ENCODE data around the gene PRSS27.
A peak's percentile ranks its signal among the peaks of the same experiment; 100 is the strongest.
"Not testable (repeated sequence)": the region's sequence is repeated elsewhere in the genome, so short reads cannot be mapped to it uniquely, and the experiment has no call there.

PRSS27 gene

GRCh38 chr16:2724088-2724676 is 4.2 kb upstream of the PRSS27 start:
- no peak for DNase-seq (ENCODE audit: low read depth)

GRCh38 chr16:2721634-2722173 is 1.7 kb upstream of the PRSS27 start:
- DNase-seq (ENCODE audit: low read depth) = not testable (repeated sequence)

- peak; percentile 73 for DNase-seq (ENCODE audit: low read depth)
Measured at GRCh38 chr16:2720719-2721633, 952 bp upstream of the PRSS27 start.

GRCh38 chr16:2719328-2720063 is 528 bp downstream of the PRSS27 start:
- no peak for DNase-seq (ENCODE audit: low read depth)

- no peak for DNase-seq (ENCODE audit: low read depth)
Measured at GRCh38 chr16:2717383-2718263, 2.4 kb downstream of the PRSS27 start.

DNA sequence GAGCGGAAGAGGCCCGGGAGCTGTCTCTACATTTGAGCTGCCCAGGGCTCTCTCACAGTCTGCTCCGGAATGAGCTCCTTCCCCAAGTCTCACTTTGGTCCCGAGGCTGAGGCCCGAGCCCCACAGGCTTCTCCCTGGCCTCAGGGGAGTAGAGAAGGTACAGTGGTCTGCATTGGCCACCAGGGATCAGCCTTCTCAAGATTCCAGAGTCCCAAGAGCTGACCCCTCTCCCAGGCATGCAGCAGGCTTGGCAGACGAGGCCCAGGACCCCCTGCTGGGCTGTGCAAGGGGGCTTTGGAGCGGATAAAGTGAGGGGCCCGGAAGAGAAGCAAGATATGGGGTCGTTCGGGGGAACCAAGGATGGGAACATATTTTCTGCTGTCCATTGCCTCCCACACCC is 3.1 kb downstream of the PRSS27 start:
- no peak for DNase-seq (ENCODE audit: low read depth)

GRCh38 chr16:2715966-2716885 is 3.8 kb downstream of the PRSS27 start:
- no peak for DNase-seq (ENCODE audit: low read depth)

DNA sequence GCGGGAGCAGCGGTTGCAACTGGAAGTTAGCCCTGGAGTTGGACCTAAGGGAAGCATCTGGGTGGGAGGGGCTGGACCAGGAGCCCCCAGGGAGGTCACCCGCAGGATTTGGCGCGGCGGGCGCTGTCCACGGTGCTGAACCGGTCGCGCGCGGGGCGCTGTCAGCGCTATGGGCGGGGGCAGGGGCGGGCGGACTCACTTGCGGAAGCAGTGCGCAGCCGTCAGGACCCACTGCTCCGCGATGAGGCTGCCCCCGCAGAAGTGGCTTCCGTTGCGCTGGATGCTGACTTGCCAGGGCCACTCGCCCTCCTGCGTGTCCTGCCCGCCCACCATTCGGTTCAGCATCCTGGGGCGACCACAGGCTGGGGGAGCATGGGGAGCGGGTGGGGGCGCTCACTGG is 4.5 kb downstream of the PRSS27 start:
- DNase-seq (ENCODE audit: low read depth) = peak; percentile 74

DNA sequence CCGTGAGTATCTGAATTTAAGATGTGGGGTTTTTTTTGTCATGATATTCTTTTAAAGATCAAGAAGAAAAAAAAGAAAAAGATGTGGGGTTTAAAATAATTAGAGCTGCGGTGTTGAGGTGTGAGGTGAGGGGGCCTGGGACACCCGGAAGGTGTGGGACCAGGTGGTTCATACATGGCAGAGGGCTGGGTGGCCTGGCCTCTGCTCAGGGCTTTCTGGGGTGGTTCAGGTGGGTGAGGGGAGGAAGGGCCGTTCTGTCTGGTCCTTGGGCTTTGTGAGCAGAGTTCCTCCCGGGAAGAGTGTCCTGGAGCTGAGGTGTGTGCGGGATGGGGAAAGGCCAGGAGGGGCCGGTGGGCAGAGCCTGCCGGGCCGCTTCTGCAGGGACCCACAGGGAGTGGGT is 5.0 kb downstream of the PRSS27 start:
- no peak for DNase-seq (ENCODE audit: low read depth)

- no peak for DNase-seq (ENCODE audit: low read depth)
Measured at GRCh38 chr16:2713985-2714774, 5.8 kb downstream of the PRSS27 start.

DNA sequence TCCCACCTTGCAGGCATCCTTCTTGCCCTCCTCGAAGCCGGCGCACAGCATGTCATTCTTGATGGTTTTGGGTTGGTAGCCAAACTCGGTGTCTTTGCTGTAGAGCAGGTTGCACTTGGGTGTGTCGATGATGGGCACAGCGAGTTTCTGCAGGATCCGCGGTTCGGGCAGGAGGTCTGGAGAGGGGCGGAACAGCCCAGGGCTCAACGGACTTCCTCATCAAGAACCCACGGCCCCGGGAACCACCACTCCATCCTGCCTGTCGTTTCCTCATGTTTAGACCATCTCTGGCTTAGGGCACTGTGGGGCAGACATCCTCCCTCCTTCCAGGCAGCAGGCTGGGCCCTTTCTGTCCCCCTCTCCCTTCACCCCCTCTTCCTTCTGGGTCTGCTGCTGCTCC is 6.5 kb downstream of the PRSS27 start:
- no peak for DNase-seq (ENCODE audit: low read depth)

DNA sequence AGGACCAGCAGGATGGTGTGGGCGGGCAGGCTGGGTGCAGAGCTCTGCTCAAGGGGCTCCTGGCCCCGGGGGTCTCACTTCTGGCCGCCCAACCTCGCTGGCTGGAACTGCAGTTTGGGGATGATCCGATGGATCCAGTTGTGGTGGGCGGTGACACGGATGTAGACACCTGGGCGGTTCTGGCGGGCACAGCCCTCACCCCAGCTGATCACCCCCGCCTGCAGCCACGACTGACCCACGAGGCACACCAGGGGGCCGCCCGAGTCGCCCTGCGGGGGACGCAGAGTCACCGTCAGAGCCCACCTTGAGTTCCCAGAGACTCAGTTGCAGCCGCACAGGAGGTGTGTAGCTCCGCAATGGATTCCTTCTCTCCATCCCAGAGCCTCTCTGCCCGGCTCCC is 7.5 kb downstream of the PRSS27 start:
- DNase-seq (ENCODE audit: low read depth) = no peak

DNA sequence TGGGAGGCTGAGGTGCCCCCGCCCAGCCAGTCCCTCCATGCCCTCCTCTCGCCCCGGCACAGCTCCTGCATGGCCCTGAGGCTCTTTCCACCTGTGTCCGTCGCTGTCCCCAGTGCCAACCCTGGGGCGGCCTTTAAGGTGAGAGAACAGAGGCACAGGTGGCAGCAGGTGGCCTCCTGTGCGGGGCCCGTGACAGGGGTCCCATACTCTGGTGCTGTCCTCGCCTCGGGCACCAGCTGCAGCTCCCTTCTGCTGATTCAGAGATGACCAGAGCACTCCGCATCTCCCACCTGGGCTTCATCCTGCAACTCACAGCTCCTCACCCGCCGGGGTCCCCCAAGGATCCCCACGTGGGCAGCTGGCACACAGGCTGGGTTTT is 8.0 kb downstream of the PRSS27 start:
- DNase-seq (ENCODE audit: low read depth) = no peak

GRCh38 chr16:2711370-2712062 is 8.5 kb downstream of the PRSS27 start:
- no peak for DNase-seq (ENCODE audit: low read depth)

DNA sequence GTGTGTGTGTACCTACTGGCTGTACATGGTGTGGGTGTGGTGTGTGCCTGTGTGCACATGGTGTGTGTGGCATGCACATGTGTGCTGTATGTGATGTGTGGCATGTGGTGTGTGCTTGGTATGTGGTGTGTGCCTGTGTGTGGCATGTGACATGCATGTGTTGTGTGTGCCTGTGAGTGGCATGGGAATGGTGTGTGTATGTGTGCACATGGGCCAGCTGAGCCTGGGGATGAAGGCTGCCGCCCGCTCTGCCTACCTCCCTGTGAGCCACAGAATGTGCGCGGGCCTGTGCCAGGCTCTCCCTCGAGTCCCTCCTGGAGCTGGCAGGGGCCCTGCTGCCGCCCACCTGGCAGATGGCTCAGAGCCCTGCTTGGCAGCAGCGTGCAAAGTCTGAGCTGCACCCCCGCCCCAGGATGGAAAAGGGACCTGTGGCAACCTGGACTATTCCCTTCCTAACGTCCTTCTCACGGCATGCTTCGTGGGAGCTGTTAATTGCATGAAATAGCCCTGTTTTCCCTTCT is 9.3 kb downstream of the PRSS27 start:
- DNase-seq (ENCODE audit: low read depth) = no peak

DNA sequence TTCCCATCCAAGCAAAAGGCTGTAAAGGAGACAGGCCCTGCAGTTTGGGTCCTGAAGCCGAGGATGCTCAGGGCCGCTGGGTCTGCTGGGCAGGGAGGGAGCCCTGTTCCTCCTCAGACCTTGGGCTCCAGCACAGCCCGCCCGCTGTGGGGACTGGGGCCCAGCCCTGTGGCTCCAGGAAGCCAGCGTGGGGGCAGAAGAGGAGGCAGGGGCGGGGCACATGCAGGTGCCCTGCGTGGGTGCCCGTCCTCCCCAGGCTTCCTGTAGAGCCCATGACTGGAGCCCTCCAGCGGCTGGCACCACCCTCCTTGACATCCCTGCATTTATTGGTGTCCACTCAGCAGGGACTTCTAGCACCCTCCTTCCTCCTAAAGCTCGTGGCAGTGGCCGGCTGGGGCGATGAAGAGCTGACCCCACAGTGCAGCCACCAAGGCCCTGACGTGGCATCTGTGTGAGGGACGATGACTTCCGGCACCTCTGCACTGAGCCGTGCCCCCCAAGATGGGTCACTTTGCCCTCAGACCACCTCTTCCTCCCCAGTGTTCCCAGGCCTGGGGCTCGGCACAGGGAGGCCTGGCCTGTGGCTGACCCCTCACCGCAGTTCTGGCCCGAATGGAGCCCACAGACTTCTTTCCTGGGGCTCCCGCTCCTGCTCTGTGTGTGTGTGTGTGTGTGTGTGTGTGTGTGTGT is 9.9 kb downstream of the PRSS27 start:
- DNase-seq (ENCODE audit: low read depth) = no peak

DNA sequence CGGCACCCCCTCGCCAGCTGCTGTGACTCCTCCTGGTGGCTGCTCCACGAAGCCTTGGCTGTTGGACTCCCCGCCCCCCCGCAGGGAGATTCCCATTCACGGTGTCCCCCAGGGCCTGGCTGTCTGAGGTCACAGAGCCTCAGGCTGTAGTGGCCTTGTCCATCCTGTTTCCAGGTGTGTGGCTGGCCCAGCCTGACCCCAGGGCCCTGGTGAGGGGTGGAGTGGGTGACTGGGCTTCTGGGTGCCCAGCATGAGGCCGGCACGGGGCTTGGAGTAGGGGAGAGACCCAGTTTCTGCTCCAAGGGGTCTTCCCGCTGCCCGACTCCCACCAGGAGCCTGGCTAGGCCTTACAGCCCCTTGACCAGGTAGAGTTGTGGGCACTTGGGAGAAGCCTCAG is 10.4 kb downstream of the PRSS27 start:
- DNase-seq (ENCODE audit: low read depth) = no peak

DNA sequence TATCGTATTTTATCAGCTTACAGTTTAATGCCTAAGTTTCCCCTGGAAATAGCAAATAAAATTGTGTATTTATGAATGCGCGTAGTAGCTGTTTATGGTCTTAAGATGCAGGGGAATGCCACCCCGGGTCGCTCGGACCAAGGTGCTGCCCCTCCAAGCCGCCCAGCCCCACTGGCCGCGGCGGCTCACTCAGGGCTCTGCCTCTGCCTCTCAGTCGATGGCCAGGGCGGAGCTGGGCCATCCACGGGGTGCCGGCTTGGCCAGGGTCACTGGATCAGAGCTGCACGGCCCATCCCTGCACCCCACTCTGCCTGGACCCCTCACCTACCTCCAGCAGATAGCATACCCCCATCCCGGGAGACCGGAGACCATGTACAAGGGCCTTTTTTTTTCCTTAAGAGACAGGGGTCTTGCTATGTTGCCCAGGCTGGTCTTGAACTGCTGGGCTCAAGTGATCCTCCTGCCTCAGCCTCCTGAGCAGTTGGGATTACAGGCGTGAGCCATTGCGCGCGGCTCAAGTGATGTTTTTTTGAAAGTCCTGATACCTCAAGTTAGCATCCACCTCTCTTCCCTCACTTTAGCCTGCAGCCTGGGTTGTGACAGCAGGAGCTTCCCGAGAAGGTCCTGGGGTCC is 11.0 kb downstream of the PRSS27 start:
- DNase-seq (ENCODE audit: low read depth) = no peak
